Endothelial cell of umbilical vein (primary cell): ENCODE data around the gene NUCKS1. TPM values are rescaled to one million over a fixed set of nuclear protein-coding genes. Genes with fewer than 3 reads are reported as not detected.

Experiments used
- BruUV-seq: library from RNA; stranded (reverse); fragments of 400-500 nt; replicated peaks from 2 replicates; lab custom pipeline; 2021; lab: Mats Ljungman, UMichigan
- CTCF ChIA-PET: fragments of 300-600, 350-600 bp; sonication (Branson Sonifier 250); formaldehyde crosslinking; loops from one replicate; lab custom pipeline; 2021; ENCODE audit warnings: antibody characterized with exemption, inconsistent platforms; lab: Charles Lee
- POLR2A ChIA-PET: fragments of 300-600, 350-600 bp; sonication (Branson Sonifier 250); formaldehyde crosslinking; loops from one replicate; lab custom pipeline; 2021; ENCODE audit warnings: antibody characterized with exemption, inconsistent platforms; lab: Charles Lee
- DNase-seq: peaks from one replicate; pipeline ENCODE4 v3.0.0-alpha.2; 2011; ENCODE audit warnings: low read depth, low spot score
- FAIRE-seq: peaks from 2 replicates; lab custom pipeline; 2011; peaks lifted over from hg19 to GRCh38; lab: Jason Lieb, UNC
- H2AFZ ChIP-seq: 2 replicates; pipeline ENCODE4 v1.6.0; 2012; ENCODE audit warnings: low read depth, low read length, control low read depth, inconsistent platforms
- H3K27ac ChIP-seq: 2 replicates; pipeline ENCODE4 v1.5.1; 2011; ENCODE audit warnings: low read depth, mild to moderate bottlenecking, control low read depth, low read length, moderate library complexity; ENCODE audit not compliant: insufficient read depth
- H3K27me3 ChIP-seq, 2 experiments: 2 replicates each; pipeline versions ENCODE4 v1.6.0 to v1.6.1; 2011; ENCODE audit warnings: low read length in 2 of 2, mixed read lengths in 1 of 2; ENCODE audit not compliant: control insufficient read depth in 2 of 2, insufficient read depth in 2 of 2
- H3K36me3 ChIP-seq, 2 experiments: 2 replicates in 1 of 2; 3 replicates in 1 of 2; pipeline ENCODE4 v1.5.1; 2011; ENCODE audit warnings: low read length in 2 of 2, mild to moderate bottlenecking in 1 of 2, moderate library complexity in 1 of 2; ENCODE audit not compliant: control insufficient read depth in 2 of 2, insufficient read depth in 2 of 2; ENCODE audit errors: extremely low read depth in 1 of 2
- H3K4me1 ChIP-seq: 3 replicates; pipeline ENCODE4 v1.5.1; 2011; ENCODE audit warnings: mild to moderate bottlenecking, low read length; ENCODE audit not compliant: control insufficient read depth, insufficient read depth; ENCODE audit errors: extremely low read depth
- H3K4me2 ChIP-seq: 2 replicates; pipeline ENCODE4 v1.6.1; 2011; ENCODE audit warnings: low read length, control low read depth, mixed read lengths; ENCODE audit not compliant: insufficient read depth
- H3K4me3 ChIP-seq, 3 experiments: fragments of 200-600 bp in 1 of 3; sonication (generic), shearing (Covaris generic) in 1 of 3; replicated peaks in 1 of 3; 2 replicates each; pipeline ENCODE4 v1.5.1; 2011 to 2016; ENCODE audit warnings: control low read depth in 3 of 3, low read length in 3 of 3, mild to moderate bottlenecking in 2 of 3, inconsistent platforms in 1 of 3, low read depth in 1 of 3, moderate library complexity in 1 of 3; ENCODE audit not compliant: insufficient read depth in 1 of 3
- H3K79me2 ChIP-seq: 2 replicates; pipeline ENCODE4 v1.6.0; 2012; ENCODE audit warnings: low read length, inconsistent platforms; ENCODE audit not compliant: control insufficient read depth, insufficient read depth
- H3K9ac ChIP-seq: replicated peaks from 2 replicates; pipeline ENCODE3; 2011; ENCODE audit warnings: low read length, control low read depth; ENCODE audit not compliant: insufficient read depth; ENCODE audit errors: extremely low read depth
- H3K9me1 ChIP-seq: replicated peaks from 3 replicates; pipeline ENCODE4 v1.6.0; 2011; ENCODE audit warnings: mild to moderate bottlenecking, low read length; ENCODE audit not compliant: control insufficient read depth, insufficient read depth; ENCODE audit errors: extremely low read depth
- H3K9me3 ChIP-seq: replicated peaks from 2 replicates; pipeline ENCODE4 v1.5.1; 2012; ENCODE audit warnings: low read length, inconsistent platforms; ENCODE audit not compliant: control insufficient read depth, insufficient read depth
- H4K20me1 ChIP-seq: replicated peaks from 2 replicates; pipeline ENCODE3; 2011; ENCODE audit warnings: mild to moderate bottlenecking, low read length; ENCODE audit not compliant: control insufficient read depth, insufficient read depth; ENCODE audit errors: extremely low read depth
- CTCF ChIP-seq, 2 donors: IDR thresholded peaks; 1 replicate in 1 of 2; 2 replicates in 1 of 2; pipeline ENCODE4 v1.5.1; 2011; ENCODE audit warnings: low read length in 2 of 2, mild to moderate bottlenecking in 2 of 2, moderate library complexity in 2 of 2, control low read depth in 1 of 2, inconsistent platforms in 1 of 2, low read depth in 1 of 2; ENCODE audit not compliant: insufficient read depth in 1 of 2; ENCODE audit errors: extremely low read depth in 1 of 2
- EZH2 ChIP-seq: IDR thresholded peaks from 2 replicates; pipeline ENCODE4 v1.6.1; 2012; ENCODE audit warnings: borderline replicate concordance, low read depth, mild to moderate bottlenecking, moderate library complexity, low read length, inconsistent platforms; ENCODE audit not compliant: severe bottlenecking
- FOS ChIP-seq: IDR thresholded peaks from 2 replicates; pipeline ENCODE4 v1.6.1; 2011; ENCODE audit warnings: mild to moderate bottlenecking, low read length, moderate library complexity, borderline replicate concordance; ENCODE audit not compliant: insufficient read depth
- GATA2 ChIP-seq: IDR thresholded peaks from 2 replicates; pipeline ENCODE4 v1.7.0; 2011; ENCODE audit warnings: low read depth, mild to moderate bottlenecking, moderate library complexity, mixed read lengths, low read length; ENCODE audit not compliant: insufficient read length, insufficient read depth
- JUN ChIP-seq: IDR thresholded peaks from 2 replicates; pipeline ENCODE4 v1.6.1; 2011; ENCODE audit warnings: borderline replicate concordance, low read depth; ENCODE audit not compliant: insufficient read length, insufficient read depth
- MYC ChIP-seq: IDR thresholded peaks from one replicate; pipeline ENCODE4 v1.6.1; 2011; ENCODE audit warnings: mild to moderate bottlenecking, low read depth, low read length
- POLR2A ChIP-seq: IDR thresholded peaks from 2 replicates; pipeline ENCODE4 v1.6.1; 2012; ENCODE audit warnings: low read depth, mild to moderate bottlenecking, control low read depth, low read length
- POLR2AphosphoS5 ChIP-seq: IDR thresholded peaks from 2 replicates; pipeline ENCODE4 v1.6.1; 2012; ENCODE audit warnings: low read depth, mild to moderate bottlenecking, control low read depth, low read length, moderate library complexity; ENCODE audit not compliant: insufficient read depth
- dilution Hi-C: fragments of 300-500 bp; cut with MboI; formaldehyde crosslinking; loops from one replicate; pipeline ENCODE4 v1.15.0; 2019; ENCODE audit warnings: low sequenced_read_pairs; ENCODE audit not compliant: extremely low pct_ligation_motif_present
- intact Hi-C: fragments of 100-400 bp; cut with micrococcal nuclease; formaldehyde crosslinking; loops from one replicate; pipeline ENCODE4 v1.10.0; 2022
- polyA plus RNA-seq, 4 experiments: library from polyadenylated mRNA; depleted of rRNA in 3 of 4; stranded (reverse) in 3 of 4; unstranded in 1 of 4; fragments of >200 nt; gene quantifications; 2 replicates each; pipeline versions ENCODE4 v1.2.1 to v1.2.3, GENCODE V29; 2011 to 2012; ENCODE audit warnings: missing spikeins in 1 of 4
- total RNA-seq: library from RNA; stranded (reverse); gene quantifications from 2 replicates; pipeline ENCODE4 v1.2.3, GENCODE V29; 2021
- TF ChIP-seq, protein P1 (sequence below): IDR thresholded peaks from 2 replicates; pipeline ENCODE4 v1.6.1; 2011; ENCODE audit not compliant: insufficient read depth, insufficient read length

NUCKS1 gene
- total and polyA plus RNA-seq, 2 donors (not counting 3 experiments of a cell fraction or from before 2014, with no cell fraction given), result 53.7 to 282 TPM

DNA sequence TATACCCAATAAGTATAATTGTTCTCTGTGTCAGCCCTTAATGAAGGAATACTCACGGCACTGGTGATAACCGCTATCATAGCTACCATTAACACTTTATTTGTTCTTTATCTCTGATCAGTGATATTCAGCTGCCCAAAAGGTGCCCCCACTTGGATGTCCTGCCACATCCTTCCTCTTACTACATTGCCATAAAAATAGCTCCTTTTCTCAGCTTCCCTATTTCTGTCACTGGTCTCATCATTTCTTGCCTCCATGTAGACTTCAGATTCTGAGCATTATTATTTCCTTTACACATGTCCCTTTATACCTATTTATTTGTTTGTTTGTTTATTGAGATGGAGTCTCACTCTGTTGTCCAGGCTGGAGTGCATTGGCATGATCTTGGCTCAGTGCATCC, 28.0 kb upstream of the NUCKS1 start:
- TF ChIP-seq, protein P1, sequence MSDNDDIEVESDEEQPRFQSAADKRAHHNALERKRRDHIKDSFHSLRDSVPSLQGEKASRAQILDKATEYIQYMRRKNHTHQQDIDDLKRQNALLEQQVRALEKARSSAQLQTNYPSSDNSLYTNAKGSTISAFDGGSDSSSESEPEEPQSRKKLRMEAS, result no peak
- TF ChIP-seq JUN, result no peak
- TF ChIP-seq MYC, result no peak
- TF ChIP-seq POLR2AphosphoS5, result no peak
- POLR2A ChIA-PET, result no interaction called here
- CTCF ChIA-PET, result interaction anchor here (5.5 kb wide), 1 partner anchor 199 kb away, joined by 30 read pairs; no protein-coding TSS in a partner anchor
- Histone ChIP-seq H3K4me3 (no peak overlapping the region), H3K36me3 (no peaks in the 10 kb centered on the region), H3K4me1 (peaks cover 8% of the 10 kb centered on the region), H3K27me3 (no peaks in the 10 kb centered on the region), H4K20me1 (no peaks in the 10 kb centered on the region), H2AFZ (no peak overlapping the region), H3K9me3 (no peaks in the 10 kb centered on the region), H3K9me1 (no peaks in the 10 kb centered on the region), H3K4me2 (no peak overlapping the region), H3K79me2 (no peaks in the 10 kb centered on the region), H3K27ac (no peak overlapping the region), H3K9ac (no peak overlapping the region)
- BruUV-seq, result no TSS peak
- dilution Hi-C loops (no loop called here), intact Hi-C loops (no loop called here)
- DNase-seq (no peak), FAIRE-seq (no peak)

DNA sequence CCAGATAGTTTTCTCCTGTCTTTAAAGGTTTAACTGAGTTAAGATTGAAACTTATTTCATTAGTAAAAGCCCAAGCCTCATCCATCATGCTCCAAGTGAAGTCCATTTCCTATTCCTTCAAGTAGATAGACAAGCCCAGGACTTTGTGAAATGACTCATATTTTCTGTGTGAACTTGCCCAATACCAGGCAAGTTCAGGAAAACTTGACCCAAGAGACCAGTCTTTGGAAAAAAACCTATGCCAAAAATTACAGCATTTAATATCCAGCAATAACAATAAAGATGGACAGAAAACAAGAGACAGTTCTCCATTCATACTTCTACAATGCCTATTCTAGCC, 25.7 kb upstream of the NUCKS1 start:
- TF ChIP-seq MYC (no peak), POLR2A (no peak), GATA2 (no peak), POLR2AphosphoS5 (no peak), JUN (peak; percentile 25), CTCF (IDR thresholded peaks at IDR 0.05; ENCODE audit: extremely low read depth in 1 of 2, insufficient read depth in 1 of 2, low read depth in 1 of 2, low read length in 2 of 2) (no peak), FOS (peak; percentile 21), EZH2 (no peak)
- TF ChIP-seq, protein P1, result no peak
- POLR2A ChIA-PET, result no interaction called here
- dilution Hi-C loops, result no loop called here
- FAIRE-seq (no peak), DNase-seq (peak; percentile 85)
- Histone ChIP-seq H3K9me1 (no peaks in the 10 kb centered on the region), H3K9ac (no peak overlapping the region), H3K27ac (no peak overlapping the region), H3K36me3 (no peaks in the 10 kb centered on the region), H3K4me3 (peak overlapping the region in 2 of 3 experiments; percentile 55 to 59), H3K79me2 (no peaks in the 10 kb centered on the region), H4K20me1 (no peaks in the 10 kb centered on the region), H3K27me3 (no peaks in the 10 kb centered on the region), H3K4me2 (peak overlapping the region; percentile 53), H3K4me1 (peaks cover 8% of the 10 kb centered on the region), H2AFZ (peak overlapping the region; percentile 69), H3K9me3 (no peaks in the 10 kb centered on the region)
- intact Hi-C loops, result loop anchor here (1.0 kb wide), 1 partner anchor 25 kb away; the partner anchor contains the start of gene NUCKS1
- CTCF ChIA-PET, result interaction anchor here (1.5 to 5.5 kb wide), 6 partner anchors 10 to 201 kb away, joined by 6 to 30 read pairs (median 8); no protein-coding TSS in a partner anchor
- no TSS peak for BruUV-seq
